GM12878 (cell line): ENCODE measurements around the gene RAF1. TPM values are rescaled to one million over a fixed set of nuclear protein-coding genes. Genes with fewer than 3 reads are reported as not detected.

Experiments
- ATAC-seq: fragments of 200-7000 bp; cut with Tn5 transposase; 3 replicates; pipeline ENCODE4 v1.9.1; 2020; ENCODE audit warnings: mild to moderate bottlenecking, moderate library complexity
- BruUV-seq: library from RNA; stranded (reverse); fragments of 400-500 nt; replicated peaks from 2 replicates; lab custom pipeline; 2021; lab: Mats Ljungman, UMichigan
- CTCF ChIA-PET: fragments of 300-600 bp; sonication (Branson Sonifier 250); formaldehyde crosslinking; extraction: SDS; loops from one replicate; lab custom pipeline; 2021; ENCODE audit warnings: inconsistent platforms; lab: Yijun Ruan, JAX
- POLR2A ChIA-PET: fragments of 350-600 bp; formaldehyde crosslinking; extraction: SDS; loops from one replicate; lab custom pipeline; 2021; ENCODE audit warnings: inconsistent platforms; lab: Charles Lee
- RAD21 ChIA-PET: fragments of 300-600 bp; sonication (Branson Sonifier 250); formaldehyde crosslinking; loops from one replicate; lab custom pipeline; 2023; ENCODE audit warnings: antibody characterized with exemption; ENCODE audit not compliant: unreplicated experiment; lab: Charles Lee
- SMC1A ChIA-PET: fragments of 300-600 bp; sonication (Branson Sonifier 250); formaldehyde crosslinking; loops from one replicate; lab custom pipeline; 2023; ENCODE audit not compliant: unreplicated experiment, uncharacterized antibody; lab: Charles Lee
- DNase-seq: peaks from one replicate; pipeline ENCODE4 v3.0.0-alpha.2; 2011; ENCODE audit warnings: low read depth, low spot score
- FAIRE-seq: peaks from 3 replicates; lab custom pipeline; 2011; peaks lifted over from hg19 to GRCh38; lab: Jason Lieb, UNC
- H2AFZ ChIP-seq: 2 replicates; pipeline ENCODE4 v1.6.0; 2011; ENCODE audit warnings: low read depth, low read length, control low read depth; ENCODE audit not compliant: control insufficient read depth
- H3K27ac ChIP-seq: 2 replicates; pipeline ENCODE4 v1.5.1; 2011; ENCODE audit warnings: control low read depth; ENCODE audit not compliant: control insufficient read depth, insufficient read depth
- H3K27me3 ChIP-seq, 2 experiments: replicated peaks in 1 of 2; 2 replicates each; pipeline versions ENCODE4 v1.6.0 to v1.6.1; 2011; ENCODE audit warnings: low read length in 1 of 2; ENCODE audit not compliant: control insufficient read depth in 2 of 2, insufficient read depth in 2 of 2
- H3K36me3 ChIP-seq, 2 experiments: 2 replicates each; pipeline ENCODE4 v1.5.1; 2011; ENCODE audit warnings: low read length in 1 of 2; ENCODE audit not compliant: control insufficient read depth in 2 of 2, insufficient read depth in 2 of 2
- H3K4me1 ChIP-seq: 2 replicates; pipeline ENCODE4 v1.6.1; 2011; ENCODE audit warnings: mild to moderate bottlenecking, low read length, moderate library complexity, mixed read lengths; ENCODE audit not compliant: control insufficient read depth, insufficient read depth
- H3K4me2 ChIP-seq: 2 replicates; pipeline ENCODE4 v1.6.0; 2011; ENCODE audit warnings: control low read depth; ENCODE audit not compliant: control insufficient read depth, insufficient read depth
- H3K4me3 ChIP-seq: fragments of 200-600 bp; sonication (generic); 2 replicates; pipeline ENCODE4 v1.5.1; 2016
- H3K79me2 ChIP-seq: 2 replicates; pipeline ENCODE4 v1.6.0; 2011; ENCODE audit warnings: low read length; ENCODE audit not compliant: control insufficient read depth, insufficient read depth
- H3K9ac ChIP-seq: 2 replicates; pipeline ENCODE4 v1.8.0; 2011; ENCODE audit warnings: low read length, control low read depth, mixed read lengths; ENCODE audit not compliant: control insufficient read depth, insufficient read depth
- H3K9me3 ChIP-seq: replicated peaks from 3 replicates; pipeline ENCODE4 v1.5.1; 2011; ENCODE audit warnings: mild to moderate bottlenecking, low read length; ENCODE audit not compliant: control insufficient read depth, insufficient read depth
- H4K20me1 ChIP-seq: 2 replicates; pipeline ENCODE4 v1.6.0; 2011; ENCODE audit not compliant: control insufficient read depth, insufficient read depth
- CBX3 ChIP-seq: fragments of 200-600 bp; sonication (generic); IDR thresholded peaks from 2 replicates; pipeline ENCODE4 v1.6.1; 2016; ENCODE audit warnings: low read depth, borderline replicate concordance
- DPF2 ChIP-seq: fragments of 450-650 bp; IDR thresholded peaks from 2 replicates; pipeline ENCODE4 v1.6.1; 2017; ENCODE audit warnings: mild to moderate bottlenecking
- EP300 ChIP-seq, 2 experiments: fragments of 150-350 bp in 1 of 2; IDR thresholded peaks; 2 replicates each; pipeline ENCODE4 v1.6.1; 2011 to 2012; ENCODE audit warnings: low read depth in 2 of 2, low read length in 2 of 2, borderline replicate concordance in 1 of 2, improper control_type of control experiment in 1 of 2, inconsistent platforms in 1 of 2; ENCODE audit not compliant: control insufficient read depth in 1 of 2
- PAX5 ChIP-seq: IDR thresholded peaks from 2 replicates; pipeline ENCODE4 v1.6.1; 2011; ENCODE audit warnings: low read depth, low read length, borderline replicate concordance
- WGBS: methylation state at CpG from one replicate; pipeline ENCODE4 v1.1.6; 2016; ENCODE audit warnings: low lambda C conversion rate; ENCODE audit not compliant: insufficient replicate concordance, insufficient coverage; ENCODE audit errors: missing lambda C conversion rate; 5-methylcytosine and 5-hydroxymethylcytosine counted together
- in situ Hi-C: fragments of 300-500 bp; cut with MboI; formaldehyde crosslinking; loops from 9 replicates; pipeline ENCODE4 v1.14.3; 2018; ENCODE audit warnings: mixed read lengths
- intact Hi-C: fragments of 100-400 bp; cut with micrococcal nuclease; formaldehyde crosslinking; loops from one replicate; pipeline ENCODE4 v1.14.2; 2022; ENCODE audit not compliant: unreplicated experiment
- polyA plus RNA-seq, 11 experiments: library from polyadenylated mRNA; depleted of rRNA in 4 of 11; unstranded in 6 of 11; stranded (reverse) in 5 of 11; fragments of >200 nt; fragmentation: Nextera tagmentation in 4 of 11; fragmentation: Illumina TruSeq in 1 of 11; extraction: Ambion mirVana in 4 of 11; extraction: Trizol in 1 of 11; gene quantifications; 1 replicate in 1 of 11; 2 replicates in 10 of 11; pipeline versions ENCODE4 v1.2.1 to v1.2.3, GENCODE V29; 2011 to 2016; ENCODE audit warnings: inconsistent platforms in 2 of 11, missing spikeins in 2 of 11, low read depth in 1 of 11
- total RNA-seq, 4 experiments: library from RNA; depleted of rRNA in 3 of 4; stranded (reverse); fragments of >200 nt in 3 of 4; fragmentation: Illumina TruSeq in 1 of 4; extraction: Trizol in 1 of 4; gene quantifications; 2 replicates each; pipeline versions ENCODE4 v1.2.1 to v1.2.3, GENCODE V29; 2013 to 2021

The RAF1 gene
- total and polyA plus RNA-seq, 10 of the 15 experiments (the other 5 are each of a cell fraction or from before 2014, with no cell fraction given) = 20.4 to 151 (median 77.8) TPM

DNA sequence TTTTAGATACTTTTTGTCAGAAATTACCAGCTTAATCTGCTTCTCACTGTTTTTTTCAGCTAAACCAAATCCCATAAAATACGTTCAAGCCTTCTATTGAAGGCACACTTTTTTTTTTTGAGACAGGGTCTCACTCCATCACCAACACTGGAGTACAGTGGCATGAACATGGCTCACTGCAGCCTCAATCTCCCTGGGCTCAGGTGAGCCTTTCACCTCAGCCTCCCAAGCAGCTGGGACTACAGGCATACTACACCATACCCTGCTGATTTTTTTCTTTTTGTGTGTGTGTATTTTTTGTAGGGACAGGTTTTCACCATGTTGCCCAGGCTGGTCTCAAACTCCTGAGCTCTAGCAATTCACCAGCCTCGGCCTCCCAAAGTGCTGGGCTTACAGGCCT is 3.7 kb downstream of the RAF1 start:
- intact Hi-C loops = loop anchor here (5.0 kb wide), 2 partner anchors 33 to 48 kb away; no protein-coding TSS in a partner anchor
- Histone ChIP-seq H3K4me3 (peak overlapping the region; percentile 45; the same call in 1 of the 2 replicates), H3K4me2 (peak overlapping the region; percentile 62), H3K9me3 (no peaks in the 10 kb centered on the region), H4K20me1 (peaks cover 3% of the 10 kb centered on the region), H3K36me3 (no peaks in the 10 kb centered on the region), H3K79me2 (peaks cover 89% of the 10 kb centered on the region), H2AFZ (no peak overlapping the region), H3K9ac (peak overlapping the region; percentile 15; the same call in 1 of the 2 replicates), H3K4me1 (peaks cover 14% of the 10 kb centered on the region), H3K27me3 (no peaks in the 10 kb centered on the region), H3K27ac (peak overlapping the region; percentile 11; the same call in 1 of the 2 replicates)
- ATAC-seq = no peak
- no peak for FAIRE-seq
- in situ Hi-C loops = no loop called here
- CTCF ChIA-PET = interaction anchor here (0.8 to 5.4 kb wide), 7 partner anchors 11 to 181 kb away, joined by 3 to 30 read pairs (median 4); partner anchors contain the start of genes RPL32 and TSEN2
- TF ChIP-seq EP300 (IDR thresholded peaks at IDR 0.05; ENCODE audit: borderline replicate concordance in 1 of 2, control insufficient read depth in 1 of 2, low read depth in 2 of 2, low read length in 2 of 2) (no peak), CBX3 (no peak), DPF2 (no peak), PAX5 (no peak)
- 65% methylated on average over 2 of the region's 2 CpGs for whole genome bisulfite sequencing
- no peak for DNase-seq
- SMC1A ChIA-PET = interaction anchor here (0.7 to 7.5 kb wide), 12 partner anchors 12 to 106 kb away, joined by 3 to 140 read pairs (median 7); partner anchors contain the start of gene MKRN2
- BruUV-seq = no TSS peak
- RAD21 ChIA-PET = interaction anchor here (0.6 to 5.4 kb wide), 9 partner anchors 11 to 643 kb away, joined by 3 to 72 read pairs (median 3); no protein-coding TSS in a partner anchor
- POLR2A ChIA-PET = interaction anchor here (0.6 to 9.5 kb wide), 7 partner anchors 12 to 105 kb away, joined by 3 to 125 read pairs (median 4); no protein-coding TSS in a partner anchor
